HG03060 (cell line): Measurements from ENCODE around the gene AGAP1.

Experiments
- ATAC-seq: cut with Tn5 transposase; IDR thresholded peaks from one replicate; pipeline ENCODE4 v1.9.1; 2021; ENCODE audit warnings: low read depth, moderate number of reproducible peaks; ENCODE audit not compliant: unreplicated experiment

AGAP1 gene

GRCh38 chr2:235961711-235962110, 467.9 kb downstream of the AGAP1 start:
- ATAC-seq = no peak

GRCh38 chr2:235963853-235964577, 470.2 kb downstream of the AGAP1 start:
- no peak for ATAC-seq

GRCh38 chr2:235964787-235965390, 471.0 kb downstream of the AGAP1 start:
- no peak for ATAC-seq

- ATAC-seq = no peak
Measured at GRCh38 chr2:235966396-235966795, 472.6 kb downstream of the AGAP1 start.

DNA sequence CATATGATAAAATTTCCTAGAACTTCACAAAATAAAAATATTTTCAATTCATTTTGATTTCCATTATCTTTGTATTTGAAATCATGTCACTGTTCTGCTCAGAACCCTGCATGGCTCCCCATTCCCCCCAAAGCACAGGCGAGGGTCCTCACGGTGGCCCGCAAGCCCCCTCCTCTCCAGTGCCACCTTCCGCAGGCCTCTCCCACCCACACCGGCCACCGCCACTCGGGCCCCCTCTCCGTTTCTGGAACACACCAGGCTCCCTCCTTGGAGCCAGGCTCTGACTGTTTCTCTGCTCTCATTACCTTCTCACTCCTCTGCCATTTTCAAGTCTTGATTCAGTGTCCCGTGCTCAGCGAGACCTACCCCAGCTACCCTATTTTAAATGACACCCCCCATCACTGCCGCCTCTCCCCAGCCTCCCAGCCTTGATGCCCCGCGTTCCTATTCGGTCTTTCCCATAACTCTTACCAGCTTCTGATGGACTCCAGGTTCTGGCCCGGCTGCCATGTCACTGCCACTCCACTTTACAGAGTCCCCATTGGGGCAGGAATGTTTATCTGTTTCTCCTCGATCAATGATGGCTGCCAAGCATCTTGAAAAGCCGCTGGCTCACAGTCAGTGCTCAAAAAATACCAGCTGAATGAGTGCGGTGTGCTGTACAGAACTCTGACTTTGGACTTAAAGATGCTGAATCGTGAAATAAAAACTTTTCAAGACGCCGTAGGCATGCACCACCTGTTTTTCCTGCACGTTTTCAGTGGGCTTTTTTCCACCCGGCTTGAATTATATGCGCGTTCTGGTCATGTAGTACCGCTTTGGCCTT, 473.3 kb downstream of the AGAP1 start:
- ATAC-seq = no peak

- ATAC-seq = no peak
Measured at GRCh38 chr2:235968155-235968554, 474.3 kb downstream of the AGAP1 start.

GRCh38 chr2:235968616-235969324, 474.9 kb downstream of the AGAP1 start:
- no peak for ATAC-seq

GRCh38 chr2:235970204-235971040, 476.6 kb downstream of the AGAP1 start:
- no peak for ATAC-seq

- ATAC-seq = no peak
Measured at GRCh38 chr2:235976516-235976915, 482.7 kb downstream of the AGAP1 start.

DNA sequence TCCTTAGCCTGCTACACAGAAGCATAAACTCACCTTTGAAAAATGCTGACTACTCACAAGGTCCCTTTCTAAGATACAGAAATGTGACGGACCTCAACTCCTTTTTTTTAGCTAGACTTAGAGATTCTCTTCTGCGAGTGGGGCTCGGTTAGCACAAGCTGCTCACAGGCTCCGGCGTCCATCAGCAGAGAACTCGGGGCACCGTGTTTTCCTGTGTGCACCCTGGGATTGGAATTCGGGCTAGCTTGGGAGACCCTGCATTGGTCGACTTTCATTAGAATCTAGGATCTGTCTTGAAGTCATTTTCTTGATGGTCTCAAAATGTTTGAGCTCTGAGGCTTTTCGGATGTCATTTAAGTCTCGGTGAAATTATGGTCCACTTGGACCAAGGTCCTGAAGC, 483.1 kb downstream of the AGAP1 start:
- ATAC-seq = no peak

DNA sequence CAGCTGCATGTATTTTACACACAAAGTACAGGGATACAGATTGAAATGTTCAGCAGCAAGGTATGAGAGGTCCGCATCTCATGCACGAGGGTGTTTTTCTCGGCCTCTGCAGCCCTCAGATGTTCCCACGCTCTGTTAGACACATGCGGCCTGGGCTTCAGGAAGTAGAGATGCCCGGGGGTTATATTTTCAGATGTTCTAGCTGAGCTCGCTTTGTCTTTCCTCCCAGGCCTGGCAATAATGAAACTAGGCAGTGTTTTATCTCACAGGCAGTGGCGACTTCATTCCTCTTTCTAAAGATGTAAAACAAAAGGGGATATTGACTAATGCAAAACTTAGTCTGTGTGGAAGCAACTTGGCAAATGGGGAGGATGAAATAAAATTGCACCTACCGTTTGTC, 483.6 kb downstream of the AGAP1 start:
- no peak for ATAC-seq

DNA sequence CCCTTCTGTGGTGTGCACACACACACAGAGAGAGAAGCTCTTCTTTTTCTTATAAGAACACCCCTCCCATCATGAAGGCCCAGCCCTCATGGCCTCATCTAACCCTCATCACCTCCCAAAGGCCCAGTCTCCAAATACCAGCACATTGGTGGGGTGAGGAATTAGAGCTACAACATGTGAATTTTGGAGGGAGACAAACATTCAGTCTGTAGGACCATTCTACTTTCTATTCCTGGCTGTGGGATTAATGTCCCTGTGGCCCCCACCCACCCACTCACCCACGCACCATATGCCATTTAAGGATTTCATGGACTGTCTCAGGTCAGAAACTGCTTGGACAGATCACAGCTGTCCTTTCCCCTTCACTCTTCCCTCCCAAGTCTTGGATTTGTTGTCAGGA, 484.2 kb downstream of the AGAP1 start:
- no peak for ATAC-seq

DNA sequence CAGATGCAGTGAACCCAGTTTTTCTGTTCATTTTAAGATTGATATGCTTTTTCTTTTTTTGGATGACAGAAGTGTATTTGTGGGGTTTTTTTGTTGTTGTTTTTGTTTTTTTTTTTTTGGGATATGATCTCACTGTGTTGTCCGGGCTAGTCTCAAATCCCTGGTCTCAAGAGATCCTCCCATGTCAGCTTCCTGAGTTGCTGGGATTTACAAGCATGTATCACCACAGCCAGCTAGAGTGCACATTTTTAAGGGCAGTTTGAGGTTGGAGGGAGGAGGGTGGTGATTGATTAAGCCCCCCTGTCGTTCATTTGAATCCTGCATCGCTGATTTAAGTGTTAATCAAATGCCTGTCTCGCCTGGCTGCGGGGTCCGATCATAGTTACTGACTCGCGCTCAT, 485.2 kb downstream of the AGAP1 start:
- ATAC-seq = no peak

DNA sequence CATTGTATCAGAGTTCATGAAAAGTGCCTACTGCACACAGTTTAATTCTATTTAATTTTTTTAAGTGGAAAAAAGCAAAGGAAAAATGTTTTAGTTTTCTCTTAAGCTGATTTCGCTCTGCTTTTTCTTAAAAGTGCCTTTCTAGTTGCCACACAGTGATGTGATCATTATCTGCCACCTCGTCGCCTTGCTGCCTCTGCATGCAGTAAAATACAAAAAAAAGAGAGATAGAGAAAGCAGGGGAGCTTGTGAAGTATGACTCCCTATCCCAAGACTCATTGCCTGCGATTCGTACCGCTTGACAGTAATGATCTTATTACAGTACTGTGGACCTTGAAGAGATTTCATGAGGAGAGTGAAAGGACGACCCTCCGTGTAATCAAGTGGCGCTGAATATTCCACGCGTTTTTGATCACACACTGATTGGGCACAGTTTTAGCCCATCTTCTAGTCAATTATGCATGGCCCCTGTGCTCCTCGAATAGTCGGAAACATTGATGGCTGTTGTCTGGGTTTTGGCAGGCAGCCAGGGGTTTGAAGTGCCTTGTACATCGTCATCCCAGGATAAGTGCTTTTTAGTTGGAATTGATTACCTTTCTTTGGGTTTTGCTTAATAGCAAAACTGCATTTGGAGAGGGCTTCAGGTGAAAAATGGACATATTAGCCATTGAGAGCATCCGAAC, 486.1 kb downstream of the AGAP1 start:
- ATAC-seq = no peak

- ATAC-seq = no peak
Measured at GRCh38 chr2:235981631-235982030, 487.8 kb downstream of the AGAP1 start.

- ATAC-seq = no peak
Measured at GRCh38 chr2:235983016-235983415, 489.2 kb downstream of the AGAP1 start.

GRCh38 chr2:235984552-235984951, 490.7 kb downstream of the AGAP1 start:
- no peak for ATAC-seq

GRCh38 chr2:235986361-235986760, 492.5 kb downstream of the AGAP1 start:
- ATAC-seq = no peak

DNA sequence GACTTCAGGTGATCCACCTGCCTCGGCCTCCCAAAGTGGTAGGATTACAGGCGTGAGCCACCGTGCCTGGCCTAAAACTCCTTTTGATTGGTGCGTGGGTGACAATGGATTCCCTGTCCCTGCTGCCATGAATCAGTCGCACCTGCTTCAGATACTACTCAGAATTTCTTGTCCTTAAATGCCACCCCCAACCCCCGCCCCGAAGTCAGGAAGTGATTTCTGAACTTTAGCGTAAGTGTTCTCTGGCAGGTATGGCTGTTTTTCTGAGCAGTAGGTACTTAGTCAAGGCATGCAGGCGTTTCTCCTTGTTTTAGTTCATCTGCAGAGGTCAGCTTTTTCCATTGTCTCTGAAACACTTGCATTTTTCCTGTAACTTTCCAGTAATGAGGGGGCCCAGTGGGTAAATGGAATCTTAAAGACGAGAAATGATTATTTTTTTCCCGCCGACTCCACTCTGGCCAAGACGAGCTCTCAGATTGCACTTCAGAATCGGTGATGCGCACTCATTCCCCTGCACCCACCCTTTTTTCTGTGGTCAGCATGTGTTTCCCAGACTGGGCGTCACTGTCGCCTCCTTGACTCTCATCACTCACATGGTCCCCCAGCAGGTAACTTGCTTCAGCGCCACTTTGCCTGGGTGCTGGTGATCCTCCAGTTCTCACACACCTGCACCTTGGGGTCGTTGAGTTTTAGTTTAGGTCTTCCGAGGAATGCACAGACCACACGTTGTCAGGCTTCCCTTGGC, 494.6 kb downstream of the AGAP1 start:
- ATAC-seq = no peak
